GM18861 (cell line): ENCODE data around the gene CDHR1.

Source experiments
- ATAC-seq: cut with Tn5 transposase; IDR thresholded peaks from one replicate; pipeline ENCODE4 v1.9.1; 2021; ENCODE audit not compliant: unreplicated experiment

The CDHR1 gene

GRCh38 chr10:84261236-84261915 lies 67.0 kb downstream of the CDHR1 start:
- ATAC-seq, result no peak

- no peak for ATAC-seq
Observed at GRCh38 chr10:84262190-84262956, 68.0 kb downstream of the CDHR1 start.

- no peak for ATAC-seq
Observed at GRCh38 chr10:84263716-84264115, 69.4 kb downstream of the CDHR1 start.

- ATAC-seq, result peak; percentile 91
Observed at GRCh38 chr10:84264611-84265141, 70.3 kb downstream of the CDHR1 start.

GRCh38 chr10:84265418-84265817 lies 71.1 kb downstream of the CDHR1 start:
- ATAC-seq, result no peak

GRCh38 chr10:84267503-84268126 lies 73.3 kb downstream of the CDHR1 start:
- peak; percentile 65 for ATAC-seq

- ATAC-seq, result no peak
Observed at GRCh38 chr10:84269162-84269561, 74.8 kb downstream of the CDHR1 start.
